Activated T-cell treated with anti-CD3 and anti-CD28 coated beads for 1 hour (primary cell): Measurements from ENCODE around the gene DTX3.
A peak's percentile ranks its signal among the peaks of the same experiment; 100 is the strongest.

Source experiments
- DNase-seq: peaks from one replicate; pipeline ENCODE4 v3.0.0-alpha.2; 2020; ENCODE audit warnings: low read depth

DTX3 gene

DNA sequence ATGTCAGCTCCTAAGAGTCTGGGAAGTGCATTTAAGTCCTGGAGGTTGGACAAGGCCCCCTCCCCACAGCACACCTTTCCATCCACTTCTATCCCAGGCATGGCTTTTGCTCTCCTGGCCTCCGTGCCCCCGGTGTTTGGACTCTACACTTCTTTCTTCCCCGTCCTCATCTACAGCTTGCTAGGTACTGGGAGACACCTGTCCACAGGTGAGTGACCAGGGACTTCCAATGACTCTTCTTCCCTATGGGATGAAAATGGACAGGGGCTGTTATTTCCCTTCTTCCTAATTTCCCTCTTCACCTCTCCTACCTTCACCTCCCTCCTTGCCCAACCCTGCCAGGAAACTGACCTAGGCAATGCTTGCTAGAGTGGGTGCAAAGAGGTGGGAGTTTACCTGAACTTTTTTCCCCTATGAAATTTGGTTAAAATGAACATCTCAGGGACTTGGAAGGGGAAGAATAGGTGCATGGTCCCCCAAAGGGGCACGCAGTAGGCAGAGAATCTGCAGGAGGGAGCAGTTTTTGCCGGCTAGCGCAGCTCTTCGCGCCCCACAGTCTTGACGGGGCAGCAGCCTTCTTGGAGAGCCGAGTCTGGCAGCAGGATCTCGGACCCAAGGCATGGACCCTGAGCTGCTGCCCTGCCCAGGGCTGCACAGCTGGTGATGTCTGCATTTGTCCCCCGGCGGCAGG is 15.8 kb downstream of the DTX3 start:
- DNase-seq, result no peak

DNA sequence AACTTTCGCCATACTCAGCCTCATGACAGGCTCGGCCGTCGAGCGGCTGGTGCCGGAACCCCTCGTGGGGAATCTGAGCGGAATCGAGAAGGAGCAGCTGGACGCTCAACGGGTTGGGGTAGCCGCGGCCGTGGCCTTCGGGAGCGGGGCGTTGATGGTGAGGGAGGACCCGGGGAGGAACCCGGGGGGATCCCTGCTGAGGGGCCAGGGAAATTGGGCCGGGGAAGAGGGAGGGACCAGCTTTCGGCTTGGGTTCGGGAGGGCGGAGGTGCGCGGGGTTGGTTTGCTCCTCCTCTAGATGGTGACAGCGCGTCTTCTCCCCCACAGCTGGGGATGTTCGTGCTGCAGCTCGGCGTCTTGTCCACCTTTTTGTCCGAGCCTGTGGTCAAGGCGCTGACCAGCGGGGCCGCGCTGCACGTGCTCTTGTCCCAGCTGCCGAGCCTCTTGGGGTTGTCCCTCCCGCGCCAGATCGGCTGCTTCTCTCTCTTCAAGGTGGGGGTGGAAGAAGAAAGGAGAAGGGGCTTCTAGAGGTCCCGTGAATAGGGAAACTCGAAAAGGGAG is 16.4 kb downstream of the DTX3 start:
- DNase-seq, result no peak

GRCh38 chr12:57621497-57622292 is 17.1 kb downstream of the DTX3 start:
- DNase-seq, result peak; percentile 61

- no peak for DNase-seq
Observed at GRCh38 chr12:57622293-57623245, 17.9 kb downstream of the DTX3 start.

GRCh38 chr12:57623385-57623784 is 18.8 kb downstream of the DTX3 start:
- DNase-seq, result no peak

DNA sequence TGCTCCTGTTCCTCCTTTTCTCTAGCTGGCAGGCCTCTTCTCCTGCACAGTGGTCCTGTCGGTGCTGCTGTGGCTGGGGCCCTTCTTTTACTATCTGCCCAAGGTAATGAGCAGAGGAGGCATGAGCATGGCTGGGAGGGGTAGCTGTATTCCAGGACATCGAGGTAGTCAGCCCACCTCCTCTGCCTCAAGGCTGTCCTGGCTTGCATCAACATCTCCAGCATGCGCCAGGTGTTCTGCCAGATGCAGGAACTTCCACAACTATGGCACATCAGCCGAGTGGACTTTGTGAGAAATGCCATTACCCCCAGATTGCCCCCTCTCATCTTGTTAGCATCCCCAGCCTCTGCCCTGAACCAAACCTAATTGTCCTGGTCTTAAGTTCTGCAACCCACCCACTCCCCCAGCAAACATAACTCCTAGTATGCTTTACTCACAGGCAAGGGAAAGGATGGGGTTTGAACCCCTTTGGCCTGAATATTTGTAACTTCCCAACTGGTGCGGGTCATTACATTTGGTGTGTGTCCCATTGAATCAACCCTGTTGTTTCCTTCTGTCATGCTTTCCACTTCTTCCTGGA is 19.3 kb downstream of the DTX3 start:
- no peak for DNase-seq

GRCh38 chr12:57624441-57625220 is 20.0 kb downstream of the DTX3 start:
- DNase-seq, result no peak

- no peak for DNase-seq
Observed at GRCh38 chr12:57625261-57626032, 20.8 kb downstream of the DTX3 start.

DNA sequence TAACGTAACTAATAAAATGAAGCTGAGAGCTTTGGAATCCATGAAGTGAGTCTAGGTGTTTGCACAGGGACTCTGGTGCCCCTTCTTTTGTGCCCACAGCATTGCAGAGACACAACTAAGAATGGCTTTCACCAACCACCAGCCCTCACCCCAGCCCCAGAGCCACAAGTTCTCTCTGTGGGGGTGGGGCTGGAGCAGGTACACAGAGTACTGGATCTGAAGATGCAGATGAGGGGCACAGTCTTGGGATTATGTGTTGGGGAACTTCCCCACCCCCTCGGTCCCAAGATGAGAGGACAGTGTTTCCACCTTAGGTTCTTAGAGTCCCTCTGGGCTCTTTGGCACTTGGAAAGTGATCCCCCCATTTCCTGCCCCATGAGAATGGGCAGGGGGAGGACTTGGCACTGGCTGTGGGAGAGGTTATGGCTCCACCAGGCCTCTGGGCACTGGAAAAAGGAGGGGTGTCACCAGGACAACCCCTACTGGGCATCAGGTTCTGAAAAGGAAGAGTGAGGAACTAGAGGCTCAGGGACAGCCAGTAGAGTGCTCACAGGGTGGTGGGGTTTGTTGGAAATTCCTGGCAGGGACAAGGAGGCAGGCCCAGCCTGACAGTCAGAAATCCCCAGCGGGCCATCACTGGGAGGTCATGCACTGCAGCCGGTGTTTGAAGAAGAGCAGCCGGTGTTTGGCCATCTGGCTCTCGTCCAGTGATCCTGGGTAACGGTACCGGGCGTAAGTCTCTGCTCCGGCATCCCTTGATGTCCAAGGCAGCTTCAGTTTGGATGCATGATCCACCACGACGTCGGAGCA is 21.7 kb downstream of the DTX3 start:
- DNase-seq, result no peak

DNA sequence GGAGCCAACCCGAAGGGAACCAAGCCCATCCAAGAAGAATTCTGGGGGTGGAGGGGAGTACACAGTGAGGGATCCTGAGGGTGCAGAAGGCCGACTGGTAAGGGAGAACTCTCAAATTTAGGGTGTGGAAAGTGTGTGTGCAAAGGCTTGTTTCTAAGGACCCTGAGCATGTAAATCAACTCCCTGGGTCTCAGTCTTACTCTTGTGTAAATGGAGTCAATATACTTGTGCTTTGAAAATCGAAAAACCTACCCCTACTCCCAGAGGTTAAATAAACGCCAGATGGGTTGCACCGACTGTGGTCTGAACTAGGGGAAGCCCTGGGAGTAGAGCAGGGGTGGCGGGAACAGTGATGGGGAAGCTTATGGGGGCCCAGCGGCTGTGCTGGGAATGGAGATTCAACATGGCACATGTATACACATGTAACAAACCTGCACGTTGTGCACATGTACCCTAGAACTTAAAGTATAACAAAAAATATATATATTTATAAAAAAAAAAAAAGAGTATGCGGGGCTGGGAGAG is 22.4 kb downstream of the DTX3 start:
- no peak for DNase-seq

DNA sequence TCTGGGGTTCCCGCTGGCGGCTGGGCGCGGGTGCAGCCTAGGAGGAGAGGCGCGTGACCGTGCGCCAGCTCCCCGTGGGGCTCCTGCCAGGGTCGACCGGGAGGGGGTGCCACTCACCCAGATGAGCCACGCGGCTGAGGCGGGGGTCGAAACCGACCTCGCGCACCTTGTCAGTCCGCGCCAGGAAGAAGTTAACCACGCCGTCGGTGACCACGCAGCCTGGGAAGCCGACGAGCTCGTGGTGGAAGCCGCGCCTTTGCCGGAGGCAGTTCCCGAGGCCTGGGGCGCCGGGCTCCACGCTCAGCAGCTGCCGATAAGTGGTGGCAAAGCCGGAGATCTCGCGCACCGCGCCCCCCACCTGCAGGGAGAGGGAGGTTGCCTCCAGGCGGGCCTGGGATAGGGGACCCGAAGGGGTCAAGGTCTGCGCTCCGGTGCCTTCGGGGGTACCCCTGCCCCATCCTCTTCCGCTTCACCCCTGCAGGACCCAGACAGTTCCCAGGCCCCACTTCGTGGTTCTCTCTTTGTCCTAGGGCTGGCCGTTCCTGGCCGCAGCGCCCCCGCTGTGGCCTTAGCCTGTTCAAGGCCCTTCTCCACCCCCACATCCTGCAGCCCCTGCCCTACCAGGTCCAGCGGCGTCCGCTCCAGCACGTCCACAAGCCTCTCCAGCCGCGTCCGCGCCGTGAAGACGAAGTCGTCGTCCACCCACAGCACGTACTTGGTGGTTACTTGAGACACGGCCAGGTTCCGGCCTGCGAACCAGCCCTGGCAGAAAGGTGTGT is 23.1 kb downstream of the DTX3 start:
- no peak for DNase-seq

- no peak for DNase-seq
Observed at GRCh38 chr12:57628280-57629191, 23.9 kb downstream of the DTX3 start.

- DNase-seq, result no peak
Observed at GRCh38 chr12:57629897-57630471, 25.4 kb downstream of the DTX3 start.

- DNase-seq, result no peak
Observed at GRCh38 chr12:57630891-57631433, 26.3 kb downstream of the DTX3 start.

- no peak for DNase-seq
Observed at GRCh38 chr12:57631566-57632072, 27.0 kb downstream of the DTX3 start.
